IMR-90 (cell line): Measurements from ENCODE around the gene ANKIB1. TPM values are rescaled to one million over a fixed set of nuclear protein-coding genes. Genes with fewer than 3 reads are reported as not detected.

Experiments used
- ATAC-seq: fragments of 200-7000 bp; cut with Tn5 transposase; 2 replicates; pipeline ENCODE4 v1.9.1; 2020; ENCODE audit warnings: low read depth, mild to moderate bottlenecking, moderate library complexity
- BruUV-seq: library from RNA; stranded (reverse); fragments of 400-500 nt; replicated peaks from 2 replicates; lab custom pipeline; 2021; lab: Mats Ljungman, UMichigan
- CTCF ChIA-PET: fragments of 300-600 bp; formaldehyde crosslinking; extraction: SDS; loops from one replicate; lab custom pipeline; 2021; ENCODE audit warnings: antibody characterized with exemption; lab: Yijun Ruan, JAX
- POLR2A ChIA-PET: fragments of 300-600 bp; sonication (Branson Sonifier 250); formaldehyde crosslinking; loops from one replicate; lab custom pipeline; 2022; ENCODE audit warnings: antibody characterized with exemption; ENCODE audit not compliant: unreplicated experiment; lab: Charles Lee
- DNase-seq: peaks from one replicate; pipeline ENCODE4 v3.0.0; 2013
- H2AFZ ChIP-seq: replicated peaks from 2 replicates; pipeline ENCODE3; 2013; ENCODE audit warnings: low read length, mild to moderate bottlenecking; ENCODE audit not compliant: poor library complexity
- H2AK5ac ChIP-seq: 2 replicates; pipeline ENCODE4 v1.6.1; 2013; ENCODE audit warnings: low read depth, low read length, inconsistent platforms
- H2AK9ac ChIP-seq: replicated peaks from 2 replicates; pipeline ENCODE3; 2013; ENCODE audit warnings: mild to moderate bottlenecking, low read depth, low read length, moderate library complexity; ENCODE audit not compliant: poor library complexity
- H2BK120ac ChIP-seq: 2 replicates; pipeline ENCODE4 v1.6.1; 2013; ENCODE audit warnings: low read depth, low read length, inconsistent platforms
- H2BK15ac ChIP-seq: 3 replicates; pipeline ENCODE4 v1.6.1; 2013; ENCODE audit warnings: low read depth, low read length, inconsistent platforms
- H2BK20ac ChIP-seq: 2 replicates; pipeline ENCODE4 v1.6.1; 2013; ENCODE audit warnings: low read depth, mild to moderate bottlenecking, inconsistent platforms, low read length, moderate library complexity
- H2BK5ac ChIP-seq: 2 replicates; pipeline ENCODE4 v1.6.1; 2013; ENCODE audit warnings: mild to moderate bottlenecking, low read depth, low read length, inconsistent platforms; ENCODE audit not compliant: poor library complexity, severe bottlenecking
- H3K14ac ChIP-seq: replicated peaks from 2 replicates; pipeline ENCODE4 v1.6.1; 2013; ENCODE audit warnings: low read depth, low read length, inconsistent platforms
- H3K18ac ChIP-seq: 2 replicates; pipeline ENCODE4 v1.6.1; 2013; ENCODE audit warnings: low read depth, low read length, control low read depth
- H3K23ac ChIP-seq: 2 replicates; pipeline ENCODE4 v1.6.1; 2013; ENCODE audit warnings: low read depth, low read length, inconsistent platforms
- H3K27ac ChIP-seq: 2 replicates; pipeline ENCODE4 v1.5.1; 2013; ENCODE audit warnings: mild to moderate bottlenecking, control low read depth, low read length; ENCODE audit not compliant: insufficient read depth
- H3K27me3 ChIP-seq: 2 replicates; pipeline ENCODE4 v1.6.1; 2013; ENCODE audit warnings: low read length; ENCODE audit not compliant: control insufficient read depth, insufficient read depth
- H3K36me3 ChIP-seq: 2 replicates; pipeline ENCODE4 v1.6.1; 2013; ENCODE audit warnings: low read length, mixed read lengths; ENCODE audit not compliant: control insufficient read depth, insufficient read depth
- H3K4ac ChIP-seq: 2 replicates; pipeline ENCODE4 v1.6.1; 2013; ENCODE audit warnings: low read depth, low read length, inconsistent platforms
- H3K4me1 ChIP-seq: 2 replicates; pipeline ENCODE4 v1.6.1; 2013; ENCODE audit warnings: low read length, mixed read lengths; ENCODE audit not compliant: control insufficient read depth, insufficient read depth
- H3K4me2 ChIP-seq: 2 replicates; pipeline ENCODE4 v1.6.1; 2013; ENCODE audit warnings: low read depth, mild to moderate bottlenecking, control low read depth, low read length, moderate library complexity
- H3K4me3 ChIP-seq: 2 replicates; pipeline ENCODE4 v1.5.1; 2013; ENCODE audit warnings: low read depth, mild to moderate bottlenecking, control low read depth, low read length, moderate library complexity; ENCODE audit not compliant: insufficient read depth
- H3K56ac ChIP-seq: 2 replicates; pipeline ENCODE4 v1.6.1; 2013; ENCODE audit warnings: low read length, inconsistent platforms; ENCODE audit not compliant: insufficient read depth; ENCODE audit errors: extremely low read depth
- H3K79me1 ChIP-seq, 2 experiments: 2 replicates each; pipeline ENCODE4 v1.6.1; 2013; ENCODE audit warnings: low read length in 2 of 2, inconsistent platforms in 1 of 2, low read depth in 1 of 2
- H3K9ac ChIP-seq: 2 replicates; pipeline ENCODE4 v1.6.1; 2013; ENCODE audit warnings: low read depth, low read length, control low read depth
- H3K9me1 ChIP-seq: 2 replicates; pipeline ENCODE4 v1.6.1; 2013; ENCODE audit warnings: low read length, inconsistent platforms; ENCODE audit not compliant: insufficient read depth
- H3K9me3 ChIP-seq: 2 replicates; pipeline ENCODE4 v1.6.1; 2013; ENCODE audit warnings: low read length; ENCODE audit not compliant: control insufficient read depth, insufficient read depth
- H4K20me1 ChIP-seq: 2 replicates; pipeline ENCODE4 v1.6.1; 2013; ENCODE audit warnings: low read length, inconsistent platforms; ENCODE audit not compliant: insufficient read depth
- H4K5ac ChIP-seq: 2 replicates; pipeline ENCODE4 v1.6.1; 2013; ENCODE audit warnings: mild to moderate bottlenecking, low read depth, low read length, control low read depth
- H4K8ac ChIP-seq, 2 experiments: 2 replicates each; pipeline ENCODE4 v1.6.1; 2013; ENCODE audit warnings: low read depth in 2 of 2, low read length in 2 of 2, control low read depth in 1 of 2, inconsistent platforms in 1 of 2
- H4K91ac ChIP-seq: 2 replicates; pipeline ENCODE4 v1.6.1; 2013; ENCODE audit warnings: low read depth, low read length, inconsistent platforms; ENCODE audit not compliant: insufficient read depth
- CHD1 ChIP-seq: IDR thresholded peaks from 2 replicates; pipeline ENCODE4 v1.6.1; 2012; ENCODE audit warnings: low read depth, low read length, improper control_type of control experiment
- ELK1 ChIP-seq: fragments of 150-350 bp; IDR thresholded peaks from 2 replicates; pipeline ENCODE4 v1.6.1; 2016; ENCODE audit warnings: low read depth, mild to moderate bottlenecking, low read length, moderate library complexity, borderline replicate concordance
- FOS ChIP-seq: fragments of 150-350 bp; IDR thresholded peaks from 2 replicates; pipeline ENCODE4 v1.6.1; 2016; ENCODE audit warnings: low read depth, low read length
- MXI1 ChIP-seq: IDR thresholded peaks from 2 replicates; pipeline ENCODE4 v1.6.1; 2012; ENCODE audit warnings: low read depth, mild to moderate bottlenecking, low read length, moderate library complexity, borderline replicate concordance
- NFE2L2 ChIP-seq: fragments of 150-350 bp; IDR thresholded peaks from 2 replicates; pipeline ENCODE4 v1.6.1; 2016; ENCODE audit warnings: low read depth, mild to moderate bottlenecking, low read length
- RCOR1 ChIP-seq: IDR thresholded peaks from 2 replicates; pipeline ENCODE4 v1.6.1; 2012; ENCODE audit warnings: mild to moderate bottlenecking, low read length, improper control_type of control experiment; ENCODE audit not compliant: insufficient replicate concordance
- SMC3 ChIP-seq: fragments of 150-350 bp; IDR thresholded peaks from 2 replicates; pipeline ENCODE4 v1.6.1; 2016; ENCODE audit warnings: low read depth, mild to moderate bottlenecking, antibody characterized with exemption, low read length, moderate library complexity
- WGBS, 2 experiments: methylation state at CpG; one replicate each; pipeline versions ENCODE4 v1.1.5 to v1.1.7; 2013; ENCODE audit warnings: missing lambda C conversion rate in 2 of 2; ENCODE audit not compliant: insufficient read length in 1 of 2; ENCODE audit errors: extremely low coverage in 2 of 2; 5-methylcytosine and 5-hydroxymethylcytosine counted together
- dilution Hi-C: fragments of 300-500 bp; cut with HindIII; formaldehyde crosslinking; loops from one replicate; pipeline ENCODE4 v1.14.3; 2018; ENCODE audit warnings: low sequenced_read_pairs; ENCODE audit not compliant: unreplicated experiment
- in situ Hi-C: fragments of 300-500 bp; cut with MboI; formaldehyde crosslinking; loops from 3 replicates; pipeline ENCODE4 v1.14.3; 2019; ENCODE audit warnings: low sequenced_read_pairs, inconsistent platforms, mixed read lengths
- intact Hi-C: fragments of 100-400 bp; cut with micrococcal nuclease; formaldehyde crosslinking; loops from 2 replicates; pipeline ENCODE4 v1.10.0; 2022
- polyA plus RNA-seq, 3 experiments: library from polyadenylated mRNA; depleted of rRNA; stranded (reverse); fragments of >200 nt; gene quantifications; 2 replicates each; pipeline ENCODE4 v1.2.3, GENCODE V29; 2012; ENCODE audit warnings: low replicate concordance in 1 of 3
- total RNA-seq: library from RNA; depleted of rRNA; stranded (reverse); fragments of >200 nt; gene quantifications from 2 replicates; pipeline ENCODE4 v1.2.3, GENCODE V29; 2012

Gene ANKIB1
- total and polyA plus RNA-seq, 2 of the 4 experiments (the other 2 are of a cell fraction) = 18.7 to 33.9 TPM

DNA sequence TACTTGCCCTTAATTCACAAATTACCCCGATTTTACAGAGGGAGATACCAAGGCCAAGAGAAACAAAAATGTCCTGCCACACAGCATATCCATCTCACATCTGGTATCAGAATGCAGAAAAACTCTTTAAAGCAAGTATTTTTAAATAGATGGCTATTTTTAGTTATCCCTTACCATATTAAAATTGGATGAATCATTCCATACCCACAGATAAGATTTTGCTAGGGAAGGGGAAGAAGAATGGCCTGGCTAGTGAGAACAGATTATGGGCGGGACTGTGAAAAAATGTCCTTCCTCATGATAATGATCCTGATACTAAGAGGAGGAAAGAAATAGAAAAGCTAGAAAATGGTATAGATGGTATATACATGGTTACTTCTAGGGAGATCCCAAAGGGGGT lies 121.0 kb downstream of the ANKIB1 start:
- dilution Hi-C loops (no loop called here), in situ Hi-C loops (no loop called here), intact Hi-C loops (no loop called here)
- CTCF ChIA-PET = no interaction called here
- H4K8ac ChIP-seq = no peak overlapping the region
- H3K4ac ChIP-seq = no peak overlapping the region
- no peak overlapping the region for H3K27ac ChIP-seq
- no peak overlapping the region for H3K56ac ChIP-seq
- no peak overlapping the region for H3K18ac ChIP-seq
- no CpG with 5 or more reads among the region's 2 CpGs for WGBS, 2 experiments
- H2AK5ac ChIP-seq = no peak overlapping the region
- H2BK5ac ChIP-seq = no peak overlapping the region
- no peaks in the 10 kb centered on the region for H4K20me1 ChIP-seq
- no peak overlapping the region for H3K9ac ChIP-seq
- H3K9me1 ChIP-seq = no peaks in the 10 kb centered on the region; the same call in 1 of the 2 replicates
- no peak overlapping the region for H3K14ac ChIP-seq
- POLR2A ChIA-PET = no interaction called here
- no TSS peak for BruUV-seq
- no peak overlapping the region for H2AFZ ChIP-seq
- no peaks in the 10 kb centered on the region for H3K9me3 ChIP-seq
- peak; percentile 24 for DNase-seq
- H3K79me1 ChIP-seq = no peaks in the 10 kb centered on the region
- H3K36me3 ChIP-seq = peaks cover 11% of the 10 kb centered on the region
- H2AK9ac ChIP-seq = no peak overlapping the region
- ATAC-seq = no peak
- H4K5ac ChIP-seq = no peak overlapping the region
- H2BK120ac ChIP-seq = no peak overlapping the region
- H3K4me3 ChIP-seq = no peak overlapping the region
- no peak overlapping the region for H4K91ac ChIP-seq
- no peaks in the 10 kb centered on the region for H3K27me3 ChIP-seq
- no peaks in the 10 kb centered on the region; the same call in 1 of the 2 replicates for H3K4me1 ChIP-seq
- TF ChIP-seq CHD1 (no peak), SMC3 (no peak), ELK1 (no peak), NFE2L2 (no peak), RCOR1 (no peak), MXI1 (no peak), FOS (no peak)
- H2BK15ac ChIP-seq = no peak overlapping the region
- no peak overlapping the region for H3K23ac ChIP-seq
- no peak overlapping the region for H2BK20ac ChIP-seq
- H3K4me2 ChIP-seq = no peak overlapping the region
